Subcutaneous adipose tissue (tissue), 4 donors: Measurements from ENCODE around the gene ALDH5A1. TPM values are rescaled to one million over a fixed set of nuclear protein-coding genes. Genes with fewer than 3 reads are reported as not detected.

Source experiments
- CTCF ChIP-seq: fragments of 450-650 bp; IDR thresholded peaks from one replicate; pipeline ENCODE4 v1.5.1; 2016; ENCODE audit warnings: low read depth, mild to moderate bottlenecking, control low read depth, antibody characterized with exemption, moderate library complexity
- total RNA-seq, 4 donors: library from RNA; depleted of rRNA; stranded (reverse); fragments of >200 nt; gene quantifications; one replicate each; pipeline ENCODE4 v1.1.0, GENCODE V29; 2016

The ALDH5A1 gene
- total RNA-seq, 4 donors from 2014 or later = 4.4 to 13.4 (median 7.1) TPM

DNA sequence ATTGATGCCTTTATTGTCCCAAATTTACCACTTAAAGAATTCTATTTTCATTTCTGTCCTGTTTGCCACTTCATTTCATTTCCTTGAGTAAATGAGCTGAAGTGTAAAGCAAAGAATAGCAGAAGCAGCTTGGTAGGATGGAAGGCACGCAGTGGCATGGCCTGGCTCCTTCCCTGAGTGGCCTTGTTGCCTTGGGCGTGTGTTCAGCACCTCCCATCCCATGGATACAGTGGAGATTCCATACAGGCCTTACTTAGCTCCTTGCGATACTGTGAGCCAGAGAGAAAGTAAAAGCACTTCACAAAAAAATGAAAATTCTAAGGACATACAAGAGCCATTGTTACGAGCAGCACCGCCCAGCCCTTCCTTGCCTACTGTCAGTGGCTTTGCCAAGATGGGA is 39.6 kb downstream of the ALDH5A1 start:
- no peak for TF ChIP-seq CTCF

DNA sequence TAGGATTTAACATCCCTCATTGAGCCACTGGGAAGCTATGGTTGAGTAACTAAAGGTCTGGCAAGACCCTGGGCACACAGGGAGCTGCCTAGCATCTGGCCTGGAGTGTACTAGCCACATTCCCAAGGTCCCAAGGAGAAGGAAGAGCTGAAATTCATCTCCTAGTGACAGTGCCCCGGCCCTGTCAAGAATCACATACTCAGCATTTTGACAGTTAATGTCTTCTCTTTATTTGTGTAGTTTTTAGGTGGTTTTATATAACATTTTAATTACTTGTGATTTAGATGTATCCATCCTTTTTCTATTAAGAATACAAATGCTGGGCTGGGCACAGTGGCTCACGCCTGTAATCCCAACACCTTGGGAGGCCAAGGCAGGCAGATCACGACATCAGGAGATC is 40.4 kb downstream of the ALDH5A1 start:
- no peak for TF ChIP-seq CTCF

GRCh38 chr6:24536466-24536865 is 41.7 kb downstream of the ALDH5A1 start:
- TF ChIP-seq CTCF = no peak

- no peak for TF ChIP-seq CTCF
These were observed 42.4 kb downstream of the ALDH5A1 start for GRCh38 chr6:24537082-24537699.

- no peak for TF ChIP-seq CTCF
These were observed 43.1 kb downstream of the ALDH5A1 start for GRCh38 chr6:24537771-24538385.

DNA sequence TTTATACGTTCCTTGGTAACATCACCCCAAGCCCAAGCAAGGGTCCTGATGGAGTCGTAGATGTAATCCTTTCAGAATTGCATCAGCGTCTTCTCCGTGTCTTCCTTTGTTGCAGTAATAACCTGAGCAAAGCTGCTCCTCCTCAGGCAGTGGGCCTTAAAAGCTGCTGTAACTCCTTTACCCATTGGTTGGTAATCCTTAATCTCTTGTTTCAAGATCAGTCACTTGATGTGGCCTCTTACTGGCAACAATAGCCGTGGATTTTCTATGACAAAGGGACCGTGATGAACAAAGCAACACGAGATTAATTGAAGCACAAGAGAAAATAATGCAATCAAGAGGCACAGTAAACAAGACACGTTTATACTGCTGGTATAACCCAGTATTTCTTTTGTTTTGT is 44.6 kb downstream of the ALDH5A1 start:
- TF ChIP-seq CTCF = no peak

DNA sequence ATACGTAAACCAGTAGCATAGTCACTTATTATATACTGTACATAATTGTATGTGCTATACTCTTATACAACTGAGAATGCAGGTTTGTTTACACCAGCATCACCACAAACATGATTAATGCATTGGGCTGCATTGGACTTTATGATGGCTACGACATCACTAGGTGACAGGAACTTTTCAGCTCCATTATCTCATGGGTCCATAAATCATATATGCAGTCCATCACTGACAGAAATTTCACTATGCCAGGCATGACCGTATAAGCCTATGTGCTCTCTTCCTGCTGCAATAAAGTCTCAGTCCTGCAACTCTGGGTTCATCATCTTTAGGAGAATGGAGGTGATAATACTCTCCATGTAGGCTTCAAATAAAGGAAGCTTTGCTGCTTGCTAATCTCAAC is 45.4 kb downstream of the ALDH5A1 start:
- no peak for TF ChIP-seq CTCF
